Measurements from ENCODE around the gene WDR91. TPM values are rescaled to one million over a fixed set of nuclear protein-coding genes. Genes with fewer than 3 reads are reported as not detected.
A peak's percentile ranks its signal among the peaks of the same experiment; 100 is the strongest.
"Not testable (repeated sequence)": the region's sequence is repeated elsewhere in the genome, so short reads cannot be mapped to it uniquely, and the experiment has no call there.

The WDR91 gene
- polyA plus RNA-seq, 4 donors, result 46.2 to 52.0 (median 50.1) TPM

DNA sequence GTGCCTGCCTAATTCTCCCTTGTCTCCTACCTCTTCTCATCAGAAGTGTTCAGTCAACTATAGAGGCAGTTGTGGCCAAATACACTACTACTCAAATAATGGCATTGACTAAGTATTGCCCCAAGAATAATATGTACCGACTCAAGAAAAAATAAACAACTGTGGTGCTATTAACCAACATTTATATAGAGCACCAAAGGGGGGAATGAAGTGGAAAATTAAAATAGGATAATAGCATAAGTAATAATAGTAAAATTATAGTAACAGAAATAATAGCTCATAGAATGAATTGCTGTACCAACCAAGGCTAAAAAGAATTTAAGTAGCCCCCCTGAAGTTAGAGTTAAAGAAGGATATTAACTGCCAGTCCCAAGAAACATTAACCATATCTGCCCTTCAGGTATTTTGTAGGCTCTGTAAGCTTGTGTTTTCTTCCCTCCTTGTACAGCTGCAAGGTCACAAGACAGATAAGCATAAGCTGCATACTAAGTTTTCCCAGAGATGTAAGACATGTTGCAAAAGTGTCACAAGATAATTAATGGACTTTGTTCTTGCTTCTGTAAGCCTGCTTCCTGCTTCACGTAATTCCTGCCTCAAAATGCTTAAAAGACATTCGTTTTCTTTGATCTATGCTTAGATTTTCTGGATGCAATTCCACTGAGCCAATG lies 29.9 kb downstream of the WDR91 start:
- DNase-seq (ENCODE audit: low read depth in 4 of 4, low spot score in 3 of 4), result no peak

DNA sequence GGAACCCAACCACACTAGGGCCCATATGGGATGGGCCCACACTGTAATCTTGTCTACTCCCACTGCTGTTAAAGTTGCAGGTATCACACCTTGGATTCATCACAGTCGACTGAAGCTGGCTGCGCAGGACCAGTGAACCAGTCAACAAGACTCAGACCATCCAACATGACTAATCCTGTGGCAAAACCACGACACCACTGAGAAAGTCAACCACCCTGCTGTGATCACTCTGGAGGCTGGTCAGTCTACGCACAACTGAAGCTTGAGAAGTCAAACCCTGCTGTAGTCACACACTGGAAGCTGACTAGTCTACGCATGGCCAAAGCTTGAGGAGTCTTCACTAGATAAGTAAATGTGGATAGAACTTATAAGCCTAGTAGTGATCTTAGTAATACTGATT lies 31.2 kb downstream of the WDR91 start:
- DNase-seq (ENCODE audit: low read depth in 4 of 4, low spot score in 3 of 4), result no peak

GRCh38 chr7:135179321-135179925 lies 31.9 kb downstream of the WDR91 start:
- DNase-seq (ENCODE audit: low read depth in 4 of 4, low spot score in 3 of 4), result no peak

DNA sequence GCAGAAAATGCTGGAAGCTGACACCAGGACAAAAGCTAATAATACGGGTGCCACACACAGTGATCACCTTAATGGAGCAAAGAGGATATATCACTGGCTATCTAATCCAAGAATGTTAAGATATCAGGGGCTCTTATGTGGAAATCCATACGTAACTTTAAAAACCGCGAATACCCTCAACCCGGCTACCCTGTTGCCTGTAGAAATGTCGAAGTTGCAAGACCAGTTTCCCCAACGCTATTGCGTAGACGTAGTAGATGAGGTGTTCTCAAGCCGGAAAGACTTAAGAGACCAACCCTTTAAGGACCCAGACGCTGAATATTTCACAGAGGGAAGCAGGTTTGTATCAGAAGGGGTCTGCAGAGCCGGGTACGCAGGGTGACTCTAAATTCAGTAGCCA lies 33.0 kb downstream of the WDR91 start:
- no peak for DNase-seq (ENCODE audit: low read depth in 4 of 4, low spot score in 3 of 4)

DNA sequence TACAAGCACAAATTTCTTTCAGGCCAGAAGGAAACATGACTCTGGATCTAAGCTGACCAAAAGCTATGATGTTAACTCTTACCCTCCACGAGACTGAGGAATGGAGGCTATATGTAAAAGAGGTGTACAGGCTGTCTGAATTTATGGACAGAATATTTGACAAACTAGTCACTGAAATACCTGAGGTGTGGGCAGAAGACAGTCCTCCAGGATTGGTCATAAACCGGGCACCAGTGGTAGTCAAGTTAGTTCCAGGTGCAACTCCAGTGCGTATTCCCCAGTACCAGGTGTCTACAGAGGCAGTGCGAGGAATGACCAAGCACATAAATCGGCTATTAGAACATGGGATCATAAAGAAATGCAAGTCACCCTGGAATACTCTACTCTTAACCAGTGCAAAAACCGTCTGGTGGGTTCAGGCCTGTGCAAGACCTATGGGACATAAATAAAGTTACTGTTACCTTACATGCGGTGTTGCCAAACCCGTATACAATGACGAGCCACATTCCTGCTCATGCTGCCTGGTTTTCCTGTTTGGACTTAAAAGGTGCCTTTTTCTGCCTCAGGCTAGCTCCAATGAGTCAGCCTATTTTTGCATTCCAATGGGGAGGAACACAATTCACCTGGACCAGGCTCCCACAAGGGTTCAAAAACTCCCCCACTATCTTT lies 34.2 kb downstream of the WDR91 start:
- DNase-seq (ENCODE audit: low read depth in 4 of 4, low spot score in 3 of 4), result no peak

DNA sequence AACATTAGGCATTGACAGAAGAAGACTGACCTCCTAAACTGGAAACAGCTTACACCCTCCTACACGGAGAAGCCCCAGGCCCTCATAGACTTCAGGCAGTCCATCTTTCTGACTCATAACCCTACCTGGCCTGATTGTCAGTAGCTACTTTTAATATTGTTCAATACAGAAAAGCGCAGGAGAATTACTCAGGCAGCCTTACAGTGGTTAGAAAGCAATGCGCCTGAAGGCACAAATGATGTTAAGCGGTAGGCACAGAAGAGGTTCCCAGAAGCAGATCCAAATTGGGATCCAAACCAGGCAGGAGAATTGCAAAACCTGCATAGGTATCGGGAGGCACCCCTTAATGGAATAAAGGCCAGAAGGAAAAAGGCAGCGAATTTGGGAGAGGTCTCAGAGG lies 35.4 kb downstream of the WDR91 start:
- no peak for DNase-seq (ENCODE audit: low read depth in 4 of 4, low spot score in 3 of 4)

- DNase-seq (ENCODE audit: low read depth in 4 of 4, low spot score in 3 of 4), result no peak
These were observed 36.4 kb downstream of the WDR91 start for GRCh38 chr7:135174941-135175340.

DNA sequence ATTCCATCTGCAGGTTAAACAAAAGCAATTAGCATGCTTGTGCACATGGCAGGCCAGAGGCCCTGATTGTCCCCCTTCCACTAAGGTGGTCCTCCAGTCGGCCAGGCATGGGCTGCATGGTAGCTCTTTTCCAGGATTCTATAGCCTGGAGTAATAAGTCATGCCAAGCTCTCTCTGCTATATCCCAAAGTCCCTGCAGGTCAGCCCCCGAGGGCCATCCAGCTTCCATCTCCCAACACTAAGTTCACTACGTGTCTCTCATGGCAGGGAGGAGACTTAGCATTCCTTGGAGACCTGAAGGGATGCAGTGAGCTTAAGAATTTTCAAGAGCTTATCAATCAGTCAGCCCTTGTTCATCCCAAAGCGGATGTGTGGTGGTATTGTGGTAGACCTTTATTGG lies 37.4 kb downstream of the WDR91 start:
- not testable (repeated sequence) for DNase-seq (ENCODE audit: low read depth in 4 of 4, low spot score in 3 of 4)

DNA sequence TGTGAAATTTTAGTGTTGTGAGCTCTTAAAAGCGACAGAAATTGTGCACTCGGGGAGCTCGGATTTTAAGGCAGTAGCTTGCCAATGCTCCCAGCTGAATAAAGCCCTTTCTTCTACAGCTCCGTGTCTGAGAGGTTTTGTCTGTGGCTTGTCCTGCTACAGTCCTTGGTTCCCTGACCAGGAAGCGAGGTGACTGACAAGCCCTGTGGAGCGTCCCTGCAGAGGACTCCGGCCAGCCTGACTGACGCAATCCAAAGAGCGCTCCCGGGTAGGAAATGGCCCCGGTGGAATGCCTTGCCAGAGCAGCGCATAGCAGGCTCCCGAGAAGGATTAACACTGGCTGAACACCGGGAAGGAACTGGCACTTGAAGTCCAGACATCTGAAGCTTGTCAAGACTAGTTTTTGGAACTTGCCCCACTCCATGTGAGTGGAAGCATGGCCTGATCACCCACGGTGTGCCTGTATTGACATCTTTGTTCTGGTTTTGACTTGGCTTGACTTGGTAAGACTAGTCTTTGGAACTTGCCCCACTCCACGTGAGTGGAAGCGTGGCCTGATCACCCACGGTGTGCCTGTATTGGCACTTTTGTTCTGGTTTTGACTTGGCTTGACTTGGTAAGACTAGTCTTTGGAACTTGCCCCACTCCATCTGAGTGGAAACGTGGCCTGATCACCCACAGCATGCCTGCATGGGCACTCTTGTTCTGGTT lies 39.6 kb downstream of the WDR91 start:
- DNase-seq (ENCODE audit: low read depth in 4 of 4, low spot score in 3 of 4), result not testable (repeated sequence)

DNA sequence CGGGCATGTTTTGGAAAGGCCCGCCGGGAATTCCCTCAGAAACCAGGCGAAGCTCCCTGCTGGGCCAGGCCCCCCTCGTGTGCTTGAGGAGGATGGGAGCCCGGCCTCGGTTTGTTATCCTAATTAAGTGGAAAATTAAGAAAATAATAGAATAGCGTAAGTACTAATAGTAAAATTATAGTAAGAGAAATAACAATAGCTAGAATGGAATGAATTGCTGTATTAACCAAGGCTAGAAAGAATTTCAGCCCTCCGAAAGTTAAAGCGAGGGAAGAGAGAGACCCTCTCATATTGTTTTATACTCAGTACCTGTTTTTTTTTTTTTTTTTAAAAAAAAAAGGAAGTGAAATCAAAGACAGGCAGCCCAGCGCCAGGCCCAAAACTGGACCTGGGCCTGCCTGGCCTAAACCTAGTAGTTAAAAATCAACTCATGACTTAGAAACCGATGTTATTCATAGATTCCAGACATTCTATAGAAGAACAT lies 40.3 kb downstream of the WDR91 start:
- not testable (repeated sequence) for DNase-seq (ENCODE audit: low read depth in 4 of 4, low spot score in 3 of 4)

DNA sequence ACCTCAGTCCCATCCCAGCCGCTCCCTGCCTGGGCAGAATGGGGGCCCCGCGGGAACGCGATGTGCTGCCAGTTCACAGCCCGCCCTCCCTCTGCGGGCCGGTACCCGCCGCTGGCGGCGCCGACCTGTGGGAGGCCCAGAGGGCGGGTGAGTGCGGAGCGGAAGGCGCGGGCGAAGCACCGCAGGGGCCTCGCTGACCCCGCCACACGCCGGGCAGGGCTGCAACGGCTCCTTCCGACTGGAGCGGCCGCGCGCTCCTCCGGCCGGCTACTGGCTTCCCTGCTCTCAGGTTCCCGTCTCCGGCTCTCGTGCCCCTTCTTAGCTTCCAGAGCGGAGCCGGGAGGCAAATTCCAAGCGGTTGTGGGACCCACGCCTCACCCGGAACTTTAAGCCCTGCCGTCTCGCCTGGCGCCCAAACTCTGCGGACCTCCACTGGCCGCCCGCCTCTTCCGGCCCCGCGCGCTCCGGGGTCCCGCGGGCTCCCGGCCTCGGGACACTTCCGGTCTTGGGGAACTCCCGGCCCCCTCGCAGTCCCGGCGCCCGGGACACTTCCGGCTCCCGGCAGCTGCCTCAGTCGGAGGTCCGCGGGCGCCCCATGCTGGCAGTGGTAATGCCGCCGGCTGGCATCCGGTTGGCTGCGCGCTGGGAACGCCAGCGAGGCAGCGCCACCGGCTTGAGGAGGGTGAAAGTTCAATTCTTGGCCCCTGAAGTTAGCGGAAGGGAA lies 40.9 kb downstream of the WDR91 start, which contains the start of gene CYREN:
Gene CYREN (minus strand): TSS at position 434 of the 724 bp plus-strand sequence. CDS start 1,785 bp downstream, outside the sequence.
- peak; percentile 81 to 86 (median 84) for DNase-seq (ENCODE audit: low read depth in 4 of 4, low spot score in 3 of 4)

DNA sequence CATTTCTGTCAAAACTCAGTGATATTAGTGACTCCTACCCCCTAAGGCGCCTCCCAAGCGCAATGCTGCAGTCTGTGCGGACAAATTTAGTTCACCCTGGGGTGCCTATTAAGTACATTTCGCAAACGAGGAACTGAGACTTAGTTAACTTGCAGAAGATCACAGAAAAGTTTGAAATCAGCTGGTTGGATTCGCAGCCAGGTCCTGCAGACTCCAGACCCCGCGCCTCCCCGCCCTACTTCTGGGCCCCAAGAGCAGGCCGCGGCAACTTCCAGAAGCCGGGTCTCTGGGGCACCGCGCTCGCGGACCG lies 41.4 kb downstream of the WDR91 start:
- DNase-seq (ENCODE audit: low read depth in 4 of 4, low spot score in 3 of 4), result no peak

DNA sequence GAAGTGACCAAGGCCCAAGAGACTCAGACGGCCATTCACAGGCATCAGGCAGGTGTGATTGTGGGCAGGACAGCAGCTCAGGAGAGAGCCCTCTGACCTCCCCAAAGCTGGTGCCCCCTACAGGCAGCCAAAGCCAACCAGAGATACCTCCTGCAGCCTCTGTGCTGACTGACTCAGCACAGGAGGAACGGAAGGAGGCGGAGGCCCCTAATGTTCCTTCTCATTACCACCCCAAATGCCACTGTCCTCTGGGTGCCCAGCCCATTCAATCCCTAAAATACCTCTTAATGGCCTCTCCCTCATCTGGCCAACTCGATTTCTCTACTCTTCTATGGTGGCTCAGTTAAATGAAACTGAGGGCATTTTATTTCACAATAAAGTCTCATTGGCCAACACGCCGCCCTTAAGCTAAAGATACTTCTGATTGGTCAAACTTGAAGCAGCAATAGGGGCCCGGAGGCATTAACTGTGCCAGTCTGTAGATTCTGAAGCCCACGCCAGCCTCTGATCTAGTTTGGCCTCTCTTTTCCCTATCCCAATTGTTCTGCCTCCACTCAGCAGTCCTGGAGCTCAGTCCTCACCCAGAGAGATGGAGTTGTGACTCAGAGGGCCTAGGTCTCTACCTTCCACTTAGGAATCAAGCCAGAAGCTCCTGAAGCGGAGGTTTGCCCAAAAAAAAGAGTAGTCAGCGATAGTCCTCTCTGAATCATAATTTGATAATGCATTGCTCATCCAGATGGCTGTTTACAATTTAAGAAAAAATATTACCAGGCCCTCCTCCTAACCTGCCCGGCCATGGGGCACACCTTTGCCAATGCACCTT lies 42.0 kb downstream of the WDR91 start:
- DNase-seq (ENCODE audit: low read depth in 4 of 4, low spot score in 3 of 4), result no peak

GRCh38 chr7:135168489-135169140 lies 42.7 kb downstream of the WDR91 start:
- DNase-seq (ENCODE audit: low read depth in 4 of 4, low spot score in 3 of 4), result no peak

- no peak for DNase-seq (ENCODE audit: low read depth in 4 of 4, low spot score in 3 of 4)
These were observed 43.3 kb downstream of the WDR91 start for GRCh38 chr7:135168001-135168400.

DNA sequence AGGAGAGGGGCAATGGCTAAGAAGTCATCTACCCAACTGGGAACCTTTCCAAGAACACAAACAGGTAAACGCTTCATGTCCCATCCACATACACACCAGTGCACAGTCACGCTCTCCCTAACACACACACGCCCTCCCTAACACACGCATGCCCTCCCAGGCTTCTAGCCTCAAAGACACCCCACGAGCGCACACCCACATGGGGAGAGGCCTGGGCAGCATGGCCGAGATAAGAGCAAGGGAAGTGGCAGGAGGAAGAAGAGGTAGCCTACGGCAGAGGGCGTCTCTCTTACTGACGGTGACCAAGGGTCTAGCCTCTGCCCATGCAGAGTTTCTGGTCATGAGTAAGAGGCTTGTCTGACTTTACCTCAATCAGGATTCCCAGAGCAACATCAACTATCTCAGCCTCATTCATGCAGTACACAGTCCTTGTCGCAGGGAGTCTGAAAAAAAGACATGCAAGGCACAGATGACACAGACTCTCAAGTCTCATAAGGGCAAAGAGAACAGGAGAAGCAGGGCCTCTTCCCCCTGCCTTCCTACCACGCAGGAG lies 43.9 kb downstream of the WDR91 start:
- no peak for DNase-seq (ENCODE audit: low read depth in 4 of 4, low spot score in 3 of 4)

- no peak for DNase-seq (ENCODE audit: low read depth in 4 of 4, low spot score in 3 of 4)
These were observed 44.9 kb downstream of the WDR91 start for GRCh38 chr7:135166338-135166990.

- DNase-seq (ENCODE audit: low read depth in 4 of 4, low spot score in 3 of 4), result no peak
These were observed 45.5 kb downstream of the WDR91 start for GRCh38 chr7:135165862-135166261.
